Endothelial cell of hepatic sinusoid (primary cell): ENCODE results near the gene EBP.

Experiments
- in situ Hi-C: cut with HindIII; loops from 2 replicates; pipeline ENCODE4 v1.10.0; 2017; ENCODE audit warnings: low sequenced_read_pairs

The EBP gene

GRCh38 chrX:48521353-48522243 lies at the start of gene EBP:
TSS of gene EBP (plus strand) at chrX:48521808. CDS start at chrX:48523772, 1,964 bp downstream.
- in situ Hi-C loops = no loop called here

GRCh38 chrX:48472225-48472624 lies 49.4 kb upstream of the EBP start:
- in situ Hi-C loops = no loop called here

- in situ Hi-C loops = no loop called here
Measured at GRCh38 chrX:48472851-48473703, 48.5 kb upstream of the EBP start.

- in situ Hi-C loops = no loop called here
Measured at GRCh38 chrX:48473704-48473990, 48.0 kb upstream of the EBP start.

GRCh38 chrX:48474127-48474526 lies 47.5 kb upstream of the EBP start:
- in situ Hi-C loops = no loop called here

GRCh38 chrX:48474581-48474980 lies 47.0 kb upstream of the EBP start:
- in situ Hi-C loops = no loop called here

GRCh38 chrX:48475296-48475695 lies 46.3 kb upstream of the EBP start:
- in situ Hi-C loops = no loop called here

- in situ Hi-C loops = no loop called here
Measured at GRCh38 chrX:48475774-48476577, 45.6 kb upstream of the EBP start, which contains the start of gene FTSJ1. TSS of gene FTSJ1 (plus strand) at chrX:48476199. CDS start at chrX:48478048, 1,849 bp downstream.

GRCh38 chrX:48476919-48477318 lies 44.7 kb upstream of the EBP start:
- in situ Hi-C loops = no loop called here

- in situ Hi-C loops = no loop called here
Measured at GRCh38 chrX:48477960-48478755, 43.5 kb upstream of the EBP start.

GRCh38 chrX:48478806-48479205 lies 42.8 kb upstream of the EBP start:
- in situ Hi-C loops = no loop called here

GRCh38 chrX:48480142-48480541 lies 41.5 kb upstream of the EBP start:
- in situ Hi-C loops = no loop called here

- in situ Hi-C loops = no loop called here
Measured at GRCh38 chrX:48480583-48480982, 41.0 kb upstream of the EBP start.

- in situ Hi-C loops = no loop called here
Measured at GRCh38 chrX:48482526-48482925, 39.1 kb upstream of the EBP start.

- in situ Hi-C loops = no loop called here
Measured at GRCh38 chrX:48487362-48487798, 34.2 kb upstream of the EBP start.

GRCh38 chrX:48488034-48488433 lies 33.6 kb upstream of the EBP start:
- in situ Hi-C loops = no loop called here

GRCh38 chrX:48489296-48489695 lies 32.3 kb upstream of the EBP start:
- in situ Hi-C loops = no loop called here

GRCh38 chrX:48489892-48490291 lies 31.7 kb upstream of the EBP start:
- in situ Hi-C loops = no loop called here

- in situ Hi-C loops = no loop called here
Measured at GRCh38 chrX:48490661-48491060, 30.9 kb upstream of the EBP start.

GRCh38 chrX:48491809-48492208 lies 29.8 kb upstream of the EBP start:
- in situ Hi-C loops = no loop called here
